ENCODE measurements around the gene CFAP69.

The CFAP69 gene

GRCh38 chr7:90244909-90245851 lies at the start of gene CFAP69:
Gene CFAP69 (plus strand): TSS chr7:90245174. CDS start chr7:90245425, 251 bp downstream.
- intact Hi-C loops (cut with DNase I), result no loop called here
- peak; percentile 85 to 97 (median 94) for DNase-seq

- DNase-seq, result no peak
Observed at GRCh38 chr7:90201500-90202195, 43.3 kb upstream of the CFAP69 start.

GRCh38 chr7:90207956-90208355 lies 37.0 kb upstream of the CFAP69 start:
- no peak for DNase-seq

More at GRCh38 chr7:90201500-90202195, 43.3 kb upstream of the CFAP69 start:
- intact Hi-C loops (cut with DNase I), result no loop called here

GRCh38 chr7:90209776-90210175 lies 35.2 kb upstream of the CFAP69 start:
- intact Hi-C loops (cut with DNase I), result no loop called here
- no peak for DNase-seq

More at GRCh38 chr7:90207956-90208355, 37.0 kb upstream of the CFAP69 start:
- intact Hi-C loops (cut with DNase I), result no loop called here

GRCh38 chr7:90210475-90210874 lies 34.5 kb upstream of the CFAP69 start:
- no peak for DNase-seq
- intact Hi-C loops (cut with DNase I), result no loop called here

- intact Hi-C loops (cut with DNase I), result no loop called here
- peak in 37 of 42 donors; percentile 6 to 63 (median 28) for DNase-seq
Observed at GRCh38 chr7:90210981-90211380, 34.0 kb upstream of the CFAP69 start.

- intact Hi-C loops (cut with DNase I), result no loop called here
- DNase-seq, result peak; percentile 57 to 96 (median 86)
Observed at GRCh38 chr7:90211391-90212148, 33.4 kb upstream of the CFAP69 start, which contains the start of gene STEAP2. Gene STEAP2 (plus strand): TSS chr7:90211740. CDS start chr7:90225083, 13,343 bp downstream.

- DNase-seq, result peak in 6 of 42 donors; percentile 2 to 45 (median 8)
- intact Hi-C loops (cut with DNase I), result no loop called here
Observed at GRCh38 chr7:90212149-90212495, 32.9 kb upstream of the CFAP69 start.

GRCh38 chr7:90213521-90213920 lies 31.5 kb upstream of the CFAP69 start:
- DNase-seq, result no peak
- intact Hi-C loops (cut with DNase I), result no loop called here

- intact Hi-C loops (cut with DNase I), result no loop called here
- no peak for DNase-seq
Observed at GRCh38 chr7:90216080-90216674, 28.8 kb upstream of the CFAP69 start.

GRCh38 chr7:90216771-90217170 lies 28.2 kb upstream of the CFAP69 start:
- intact Hi-C loops (cut with DNase I), result no loop called here
- no peak for DNase-seq

GRCh38 chr7:90222390-90222789 lies 22.6 kb upstream of the CFAP69 start:
- DNase-seq, result no peak
- intact Hi-C loops (cut with DNase I), result no loop called here

GRCh38 chr7:90222811-90223725 lies 21.9 kb upstream of the CFAP69 start:
- DNase-seq, result no peak

GRCh38 chr7:90224195-90224594 lies 20.8 kb upstream of the CFAP69 start:
- peak in 39 of 42 donors; percentile 8 to 84 (median 51) for DNase-seq
- intact Hi-C loops (cut with DNase I), result no loop called here

More at GRCh38 chr7:90222811-90223725, 21.9 kb upstream of the CFAP69 start:
- intact Hi-C loops (cut with DNase I), result no loop called here

GRCh38 chr7:90225181-90225580 lies 19.8 kb upstream of the CFAP69 start:
- DNase-seq, result no peak
- intact Hi-C loops (cut with DNase I), result no loop called here

GRCh38 chr7:90225601-90226000 lies 19.4 kb upstream of the CFAP69 start:
- no peak for DNase-seq
- intact Hi-C loops (cut with DNase I), result no loop called here

GRCh38 chr7:90227259-90227658 lies 17.7 kb upstream of the CFAP69 start:
- DNase-seq, result no peak
- intact Hi-C loops (cut with DNase I), result no loop called here

- no peak for DNase-seq
Observed at GRCh38 chr7:90229682-90230081, 15.3 kb upstream of the CFAP69 start.

More at GRCh38 chr7:90229682-90230081, 15.3 kb upstream of the CFAP69 start:
- intact Hi-C loops (cut with DNase I), result no loop called here
